GM12873 (cell line): Measurements from ENCODE around the gene CNTNAP2.

Experiments used
- TF ChIP-seq, protein P1 (sequence below): IDR thresholded peaks from 2 replicates; pipeline ENCODE4 v1.5.1; 2012; ENCODE audit warnings: low read depth, mild to moderate bottlenecking, moderate library complexity, low read length, control low read depth; ENCODE audit not compliant: insufficient read depth; ENCODE audit errors: missing control alignments

CNTNAP2 gene

DNA sequence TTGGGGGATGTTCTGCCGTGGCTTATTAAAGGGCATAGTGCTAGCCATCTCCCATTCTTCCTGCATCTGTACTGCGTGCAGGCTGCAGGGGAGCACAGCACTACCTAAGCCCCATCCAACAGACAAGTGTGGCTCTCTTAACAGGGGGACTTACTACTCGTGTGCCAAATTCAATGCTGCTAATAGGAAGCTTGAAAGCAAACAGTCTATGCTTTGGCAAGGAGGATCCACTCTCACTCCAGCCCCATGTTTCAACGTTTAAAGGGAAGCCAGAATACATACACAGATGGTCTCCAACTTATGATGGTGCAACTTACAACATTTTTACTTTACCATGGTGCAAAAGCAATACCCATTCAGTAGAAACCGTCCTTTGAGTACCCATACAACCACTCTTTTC is 2245.9 kb downstream of the CNTNAP2 start:
- TF ChIP-seq, protein P1, sequence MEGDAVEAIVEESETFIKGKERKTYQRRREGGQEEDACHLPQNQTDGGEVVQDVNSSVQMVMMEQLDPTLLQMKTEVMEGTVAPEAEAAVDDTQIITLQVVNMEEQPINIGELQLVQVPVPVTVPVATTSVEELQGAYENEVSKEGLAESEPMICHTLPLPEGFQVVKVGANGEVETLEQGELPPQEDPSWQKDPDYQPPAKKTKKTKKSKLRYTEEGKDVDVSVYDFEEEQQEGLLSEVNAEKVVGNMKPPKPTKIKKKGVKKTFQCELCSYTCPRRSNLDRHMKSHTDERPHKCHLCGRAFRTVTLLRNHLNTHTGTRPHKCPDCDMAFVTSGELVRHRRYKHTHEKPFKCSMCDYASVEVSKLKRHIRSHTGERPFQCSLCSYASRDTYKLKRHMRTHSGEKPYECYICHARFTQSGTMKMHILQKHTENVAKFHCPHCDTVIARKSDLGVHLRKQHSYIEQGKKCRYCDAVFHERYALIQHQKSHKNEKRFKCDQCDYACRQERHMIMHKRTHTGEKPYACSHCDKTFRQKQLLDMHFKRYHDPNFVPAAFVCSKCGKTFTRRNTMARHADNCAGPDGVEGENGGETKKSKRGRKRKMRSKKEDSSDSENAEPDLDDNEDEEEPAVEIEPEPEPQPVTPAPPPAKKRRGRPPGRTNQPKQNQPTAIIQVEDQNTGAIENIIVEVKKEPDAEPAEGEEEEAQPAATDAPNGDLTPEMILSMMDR = no peak

DNA sequence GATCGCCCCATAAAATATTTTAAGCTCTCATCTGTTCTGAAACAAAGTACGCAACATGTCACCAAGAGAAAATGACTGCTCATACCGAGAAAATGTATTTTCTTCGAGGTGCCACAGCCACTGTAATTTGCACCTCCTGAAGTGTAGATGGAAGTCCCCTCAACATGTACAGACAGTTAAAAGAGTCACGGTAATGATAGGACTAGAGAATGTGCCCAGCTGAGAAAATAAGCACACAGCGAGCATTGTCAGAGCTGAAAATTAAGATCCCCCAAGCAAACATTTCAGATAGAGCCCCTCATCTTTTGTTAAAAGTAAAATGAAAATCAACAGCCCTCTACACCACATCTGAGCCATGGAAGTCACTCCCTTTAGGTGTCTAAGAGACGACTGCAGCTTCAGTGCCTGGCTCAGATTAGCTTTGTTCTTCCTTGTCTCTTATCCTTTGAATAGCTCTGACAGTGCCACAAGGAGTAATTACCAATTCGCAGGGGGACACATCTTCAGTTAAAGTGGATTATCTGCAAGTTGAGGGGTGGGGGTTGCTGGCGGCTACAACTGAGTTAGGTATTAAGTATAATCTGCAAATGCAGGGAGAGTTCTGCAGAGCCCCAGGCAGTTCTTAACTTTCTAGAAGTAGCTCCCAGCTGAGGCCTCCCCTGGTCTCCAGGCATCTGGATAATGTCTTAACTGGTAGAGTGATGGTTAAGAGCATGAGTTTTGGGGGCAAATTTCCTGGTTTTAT is 2251.3 kb downstream of the CNTNAP2 start:
- TF ChIP-seq, protein P1 = no peak

DNA sequence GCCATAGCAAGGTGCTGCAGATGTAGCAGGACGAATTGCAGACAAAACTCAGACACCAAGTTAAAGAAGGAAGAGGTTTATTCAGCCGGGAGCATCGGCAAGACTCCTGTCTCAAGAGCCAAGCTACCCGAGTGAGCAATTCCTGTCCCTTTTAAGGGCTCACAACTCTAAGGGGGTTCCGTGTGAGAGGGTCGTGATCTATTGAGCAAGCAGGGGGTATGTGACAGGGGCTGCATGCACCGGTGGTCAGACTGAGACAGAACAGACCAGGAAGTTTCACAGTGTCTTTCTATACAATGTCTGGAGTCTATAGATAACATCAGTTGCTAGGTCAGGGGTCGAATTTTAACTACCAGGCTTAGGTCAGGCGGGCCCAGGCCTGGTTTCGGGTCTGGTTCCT is 2252.0 kb downstream of the CNTNAP2 start:
- TF ChIP-seq, protein P1 = no peak

DNA sequence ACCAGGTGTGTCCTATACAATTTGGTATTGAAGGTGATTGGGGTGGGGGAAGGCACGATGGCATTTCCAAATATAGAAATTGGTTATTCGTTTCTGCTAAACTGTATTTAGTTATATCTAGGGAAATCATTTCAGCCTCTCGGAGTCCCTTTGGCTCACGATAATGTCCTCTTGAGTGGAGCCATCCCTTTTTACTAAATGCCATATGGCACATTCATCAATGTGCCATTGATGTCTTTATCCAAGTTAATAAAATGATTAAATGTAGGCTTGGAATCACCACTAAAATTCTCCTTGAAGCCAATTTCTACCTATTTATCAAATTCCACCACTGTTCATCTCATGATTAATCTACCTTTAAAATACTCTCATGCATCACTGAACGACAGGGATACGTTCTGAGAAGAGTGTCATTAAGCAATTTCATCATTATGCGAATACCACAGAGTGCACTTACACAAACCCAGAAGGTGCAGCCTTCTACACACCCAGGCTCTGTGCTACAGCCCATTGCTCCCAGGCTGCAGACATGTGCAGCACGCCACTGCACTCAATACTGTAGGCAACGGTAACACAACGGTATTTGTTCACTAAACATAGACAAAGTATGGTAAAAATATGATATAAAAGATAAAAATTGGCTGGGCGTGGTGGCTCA is 2254.8 kb downstream of the CNTNAP2 start:
- TF ChIP-seq, protein P1 = no peak

DNA sequence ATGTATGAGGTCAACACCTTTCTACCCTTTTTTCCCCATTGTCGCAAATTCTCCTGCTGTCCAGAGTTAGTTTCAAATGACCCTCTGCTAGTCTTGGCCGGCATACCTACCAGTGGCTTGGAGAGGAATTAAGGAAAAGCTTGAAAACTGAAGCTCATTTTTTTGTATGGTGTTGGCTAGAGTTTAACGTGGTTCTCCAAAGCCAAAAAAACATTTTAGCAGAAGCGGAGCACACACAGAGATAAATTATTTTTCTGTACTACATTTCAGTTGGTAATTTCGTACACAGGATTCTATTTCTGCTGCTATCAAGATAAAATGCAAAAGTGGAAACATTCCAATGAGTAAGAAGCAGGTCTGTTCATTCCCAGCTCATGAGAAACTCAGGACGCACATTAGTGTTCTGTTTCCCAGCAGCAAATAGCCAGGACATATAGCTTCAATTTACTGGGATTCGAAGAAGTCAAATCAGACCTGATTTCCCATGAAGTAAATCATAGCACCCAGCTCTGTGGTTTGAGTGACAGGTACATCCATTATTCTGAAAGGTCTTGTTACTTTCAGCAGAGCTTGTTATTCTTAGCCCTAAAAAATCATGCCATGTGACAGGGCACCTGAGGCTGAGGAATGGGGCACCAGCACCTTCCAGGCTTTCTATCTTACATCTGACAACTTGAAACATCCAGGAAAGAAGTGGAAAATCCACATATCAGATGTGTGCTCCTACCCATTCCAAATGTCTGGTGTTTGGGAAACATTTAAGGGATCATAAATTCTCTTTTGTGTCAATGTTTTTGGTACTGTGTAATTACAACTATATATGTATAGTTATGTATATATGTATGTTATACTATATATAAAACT is 2258.0 kb downstream of the CNTNAP2 start:
- TF ChIP-seq, protein P1 = no peak

DNA sequence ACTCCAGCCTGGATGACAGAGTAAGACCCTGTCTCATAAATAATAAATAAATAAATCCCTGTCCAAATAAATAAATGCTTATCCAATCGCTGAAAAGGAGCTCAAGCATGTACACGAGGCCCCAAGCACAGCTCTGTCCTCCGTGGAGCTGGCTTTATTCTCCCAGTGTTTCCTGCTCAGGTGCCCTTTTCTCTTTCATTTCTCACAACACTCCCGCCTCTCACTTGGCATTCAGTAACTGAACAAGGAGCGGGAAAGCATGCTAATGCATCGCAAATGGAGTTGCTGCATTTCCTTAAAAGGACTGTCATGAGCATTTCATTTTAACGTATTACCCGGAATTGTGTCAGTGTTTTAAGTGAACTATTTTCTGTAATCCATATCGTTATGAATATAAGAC is 2263.1 kb downstream of the CNTNAP2 start:
- TF ChIP-seq, protein P1 = no peak
